22Rv1 (cell line): ENCODE measurements around the gene RAP1B.
"Not testable (repeated sequence)": the region's sequence is repeated elsewhere in the genome, so short reads cannot be mapped to it uniquely, and the experiment has no call there.

Source experiments
- H3K27ac ChIP-seq: fragments of 450-650 bp; 2 replicates; pipeline ENCODE4 v1.5.1; 2017
- CTCF ChIP-seq: fragments of 450-650 bp; IDR thresholded peaks from 2 replicates; pipeline ENCODE4 v1.5.1; 2017; ENCODE audit warnings: mild to moderate bottlenecking
- ZFX ChIP-seq: fragments of 450-650 bp; IDR thresholded peaks from 2 replicates; pipeline ENCODE4 v1.6.1; 2017; ENCODE audit warnings: antibody characterized with exemption, borderline replicate concordance

RAP1B gene

GRCh38 chr12:68636268-68636667 lies 25.6 kb downstream of the RAP1B start:
- H3K27ac ChIP-seq = no peak overlapping the region
- TF ChIP-seq ZFX (no peak), CTCF (no peak)

- not testable (repeated sequence) for H3K27ac ChIP-seq
These were observed 26.7 kb downstream of the RAP1B start for GRCh38 chr12:68637439-68637838.

GRCh38 chr12:68638171-68638570 lies 27.5 kb downstream of the RAP1B start:
- no peak for TF ChIP-seq CTCF
- TF ChIP-seq ZFX = no peak
- no peak overlapping the region for H3K27ac ChIP-seq

GRCh38 chr12:68638721-68639395 lies 28.2 kb downstream of the RAP1B start:
- H3K27ac ChIP-seq = no peak overlapping the region
- TF ChIP-seq CTCF = no peak
- no peak for TF ChIP-seq ZFX

GRCh38 chr12:68639396-68639767 lies 28.7 kb downstream of the RAP1B start:
- TF ChIP-seq ZFX = no peak
- no peak for TF ChIP-seq CTCF
- H3K27ac ChIP-seq = no peak overlapping the region

GRCh38 chr12:68641138-68641537 lies 30.4 kb downstream of the RAP1B start:
- TF ChIP-seq ZFX = no peak
- no peak for TF ChIP-seq CTCF
- no peak overlapping the region for H3K27ac ChIP-seq

GRCh38 chr12:68646484-68646883 lies 35.8 kb downstream of the RAP1B start:
- no peak for TF ChIP-seq ZFX
- TF ChIP-seq CTCF = no peak
- no peak overlapping the region for H3K27ac ChIP-seq

GRCh38 chr12:68647507-68647906 lies 36.8 kb downstream of the RAP1B start:
- TF ChIP-seq ZFX = no peak
- TF ChIP-seq CTCF = no peak
- H3K27ac ChIP-seq = no peak overlapping the region
